ENCODE measurements around the gene C12orf76.
"Not testable (repeated sequence)": the region's sequence is repeated elsewhere in the genome, so short reads cannot be mapped to it uniquely, and the experiment has no call there.

Gene C12orf76

GRCh38 chr12:110062241-110062640 is 13.9 kb upstream of the C12orf76 start:
- DNase-seq, result no peak

- no peak for DNase-seq
Measured at GRCh38 chr12:110059651-110060000, 11.3 kb upstream of the C12orf76 start.

- no peak for DNase-seq
Measured at GRCh38 chr12:110058875-110059615, 10.7 kb upstream of the C12orf76 start.

- peak in 1 of 2 experiments; percentile 42 for DNase-seq
Measured at GRCh38 chr12:110056643-110057042, 8.3 kb upstream of the C12orf76 start.

GRCh38 chr12:110055375-110056352 is 7.3 kb upstream of the C12orf76 start:
- peak; percentile 69 to 70 for DNase-seq

- no peak for DNase-seq
Measured at GRCh38 chr12:110050927-110051326, 2.6 kb upstream of the C12orf76 start.

GRCh38 chr12:110049666-110050065 is 1.3 kb upstream of the C12orf76 start:
- DNase-seq, result not testable (repeated sequence)

GRCh38 chr12:110049034-110049433 is 712 bp upstream of the C12orf76 start:
- DNase-seq, result not testable (repeated sequence)

GRCh38 chr12:110047297-110047940 is 903 bp downstream of the C12orf76 start:
- no peak for DNase-seq

GRCh38 chr12:110046451-110047187 is 1.7 kb downstream of the C12orf76 start:
- DNase-seq, result no peak

- no peak for DNase-seq
Measured at GRCh38 chr12:110042264-110042663, 6.1 kb downstream of the C12orf76 start.

GRCh38 chr12:110039085-110039807 is 9.1 kb downstream of the C12orf76 start:
- peak in 1 of 2 experiments; percentile 46 for DNase-seq

GRCh38 chr12:110038741-110039084 is 9.6 kb downstream of the C12orf76 start:
- no peak for DNase-seq

GRCh38 chr12:110037315-110037714 is 11.0 kb downstream of the C12orf76 start:
- DNase-seq, result no peak

- no peak for DNase-seq
Measured at GRCh38 chr12:110035534-110036104, 12.7 kb downstream of the C12orf76 start.

- DNase-seq, result no peak
Measured at GRCh38 chr12:110033888-110034287, 14.4 kb downstream of the C12orf76 start.

GRCh38 chr12:110029290-110029815 is 19.0 kb downstream of the C12orf76 start:
- no peak for DNase-seq

GRCh38 chr12:110028323-110028722 is 20.0 kb downstream of the C12orf76 start:
- DNase-seq, result no peak

- DNase-seq, result no peak
Measured at GRCh38 chr12:110024051-110024450, 24.3 kb downstream of the C12orf76 start.

GRCh38 chr12:110023059-110023980 is 25.0 kb downstream of the C12orf76 start:
- DNase-seq, result no peak

Measured in activated T-cell treated with anti-CD3 and anti-CD28 coated beads, Interleukin-2, amount 50 U/mL, for 48 hours (primary cell).